Astrocyte (in vitro differentiated cells and primary cell): Measurements from ENCODE around the gene OBI1.
"Not testable (repeated sequence)": the region's sequence is repeated elsewhere in the genome, so short reads cannot be mapped to it uniquely, and the experiment has no call there.

ENCODE experiments used
- EZH2 ChIP-seq: IDR thresholded peaks from 2 replicates; pipeline ENCODE4 v1.6.1; 2012; ENCODE audit warnings: mild to moderate bottlenecking, low read length, inconsistent platforms; ENCODE audit not compliant: insufficient read depth
- TF ChIP-seq, protein P1 (sequence below): IDR thresholded peaks from 2 replicates; pipeline ENCODE4 v1.5.1; 2011; ENCODE audit warnings: low read depth, mild to moderate bottlenecking, inconsistent platforms, low read length, moderate library complexity; ENCODE audit not compliant: insufficient read depth

- TF ChIP-seq, protein P1, sequence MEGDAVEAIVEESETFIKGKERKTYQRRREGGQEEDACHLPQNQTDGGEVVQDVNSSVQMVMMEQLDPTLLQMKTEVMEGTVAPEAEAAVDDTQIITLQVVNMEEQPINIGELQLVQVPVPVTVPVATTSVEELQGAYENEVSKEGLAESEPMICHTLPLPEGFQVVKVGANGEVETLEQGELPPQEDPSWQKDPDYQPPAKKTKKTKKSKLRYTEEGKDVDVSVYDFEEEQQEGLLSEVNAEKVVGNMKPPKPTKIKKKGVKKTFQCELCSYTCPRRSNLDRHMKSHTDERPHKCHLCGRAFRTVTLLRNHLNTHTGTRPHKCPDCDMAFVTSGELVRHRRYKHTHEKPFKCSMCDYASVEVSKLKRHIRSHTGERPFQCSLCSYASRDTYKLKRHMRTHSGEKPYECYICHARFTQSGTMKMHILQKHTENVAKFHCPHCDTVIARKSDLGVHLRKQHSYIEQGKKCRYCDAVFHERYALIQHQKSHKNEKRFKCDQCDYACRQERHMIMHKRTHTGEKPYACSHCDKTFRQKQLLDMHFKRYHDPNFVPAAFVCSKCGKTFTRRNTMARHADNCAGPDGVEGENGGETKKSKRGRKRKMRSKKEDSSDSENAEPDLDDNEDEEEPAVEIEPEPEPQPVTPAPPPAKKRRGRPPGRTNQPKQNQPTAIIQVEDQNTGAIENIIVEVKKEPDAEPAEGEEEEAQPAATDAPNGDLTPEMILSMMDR, result not testable (repeated sequence)
- TF ChIP-seq EZH2, result not testable (repeated sequence)
These were observed 11.8 kb downstream of the OBI1 start for GRCh38 chr13:78647109-78647678.
